Osteoblast (primary cell): ENCODE data around the gene ENTPD2. TPM values are rescaled to one million over a fixed set of nuclear protein-coding genes. Genes with fewer than 3 reads are reported as not detected.
A peak's percentile ranks its signal among the peaks of the same experiment; 100 is the strongest.

ENCODE experiments used
- DNase-seq: peaks from one replicate; pipeline ENCODE4 v3.0.0; 2011; ENCODE audit warnings: low spot score, mixed read lengths; ENCODE audit not compliant: insufficient read length; ENCODE audit errors: missing footprints
- H2AFZ ChIP-seq: 2 replicates; pipeline ENCODE4 v1.6.0; 2011; ENCODE audit warnings: mild to moderate bottlenecking, low read length
- H3K27ac ChIP-seq: 2 replicates; pipeline ENCODE4 v1.5.1; 2011; ENCODE audit warnings: mild to moderate bottlenecking, low read depth, low read length, moderate library complexity
- H3K27me3 ChIP-seq: 2 replicates; pipeline ENCODE4 v1.6.0; 2012; ENCODE audit warnings: mild to moderate bottlenecking, control low read depth, inconsistent platforms, low read length, moderate library complexity; ENCODE audit not compliant: insufficient read depth
- H3K36me3 ChIP-seq: 2 replicates; pipeline ENCODE4 v1.5.1; 2011; ENCODE audit warnings: mild to moderate bottlenecking, low read length, control low read depth, moderate library complexity; ENCODE audit not compliant: insufficient read depth
- H3K4me1 ChIP-seq: 2 replicates; pipeline ENCODE4 v1.5.1; 2011; ENCODE audit warnings: mild to moderate bottlenecking, low read length, control low read depth, moderate library complexity; ENCODE audit not compliant: insufficient read depth
- H3K4me2 ChIP-seq: 2 replicates; pipeline ENCODE4 v1.6.0; 2011; ENCODE audit warnings: mild to moderate bottlenecking, low read length; ENCODE audit not compliant: insufficient read depth
- H3K4me3 ChIP-seq: fragments of 200-600 bp; sonication (generic); 3 replicates; pipeline ENCODE4 v1.5.1; 2012; ENCODE audit warnings: mild to moderate bottlenecking, low read length, inconsistent platforms; ENCODE audit not compliant: insufficient read depth
- H3K79me2 ChIP-seq: 2 replicates; pipeline ENCODE4 v1.6.0; 2012; ENCODE audit warnings: mild to moderate bottlenecking, low read length, control low read depth, inconsistent platforms; ENCODE audit not compliant: insufficient read depth
- H3K9me3 ChIP-seq: 2 replicates; pipeline ENCODE4 v1.5.1; 2011; ENCODE audit warnings: low read depth, low read length, control low read depth
- H4K20me1 ChIP-seq: 2 replicates; pipeline ENCODE4 v1.6.0; 2012; ENCODE audit warnings: mild to moderate bottlenecking, low read length, control low read depth; ENCODE audit not compliant: insufficient read depth
- CTCF ChIP-seq: IDR thresholded peaks from 2 replicates; pipeline ENCODE4 v1.5.1; 2011; ENCODE audit warnings: mild to moderate bottlenecking, low read depth, low read length, moderate library complexity; ENCODE audit errors: extremely low read depth
- total RNA-seq: library from RNA; depleted of rRNA; stranded (reverse); fragments of >200 nt; gene quantifications from 2 replicates; pipeline ENCODE4 v1.2.3, GENCODE V29; 2012

ENTPD2 gene
- total RNA-seq, 1 donor: not detected

DNA sequence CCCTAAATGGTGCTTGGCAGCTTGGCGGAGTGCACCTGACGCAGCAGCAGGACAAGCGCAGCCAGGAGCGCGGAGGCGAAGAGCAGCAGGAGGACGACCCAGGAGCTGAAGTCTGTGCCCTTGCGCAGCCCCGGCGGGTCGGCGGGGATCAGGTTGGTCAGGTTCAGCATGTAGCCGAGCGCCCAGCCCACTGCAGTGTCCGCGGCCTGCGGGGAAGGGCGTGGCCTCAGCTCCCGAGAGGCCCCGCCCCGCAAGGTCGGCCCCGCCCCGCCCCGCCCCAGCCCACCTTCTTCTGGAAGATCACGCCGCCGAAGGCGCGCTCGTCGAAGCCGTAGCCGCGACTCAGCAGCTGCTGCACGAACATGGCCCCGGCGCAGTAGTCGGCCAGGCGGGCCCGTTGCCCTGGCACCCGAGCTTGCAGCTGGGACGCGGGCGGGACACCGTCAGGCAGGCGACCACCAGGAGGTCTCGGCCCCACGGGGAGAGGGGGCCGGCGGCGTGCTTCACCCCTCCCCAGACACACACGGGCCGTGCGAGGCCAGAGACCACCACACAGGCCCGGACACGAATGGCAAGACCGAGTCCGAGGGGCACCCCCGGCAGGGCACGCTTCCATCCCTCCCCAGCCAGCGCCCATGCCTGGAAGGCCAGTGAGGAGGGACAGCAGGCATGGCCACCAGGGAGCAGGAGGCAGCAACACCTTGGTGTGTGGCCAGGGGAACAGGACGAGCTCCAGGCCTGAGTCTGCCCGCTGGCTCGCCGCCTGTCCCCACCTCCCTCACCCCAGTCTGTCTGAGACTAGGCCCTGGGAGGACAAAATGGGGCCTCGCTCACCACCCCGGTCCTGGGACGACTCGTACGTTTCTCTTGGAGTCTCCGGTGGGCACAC lies 5.0 kb downstream of the ENTPD2 start:
- Histone ChIP-seq H4K20me1 (peaks cover 27% of the 10 kb centered on the region), H3K4me2 (no peak overlapping the region), H2AFZ (no peak overlapping the region), H3K9me3 (no peaks in the 10 kb centered on the region), H3K4me3 (no peak overlapping the region), H3K79me2 (peaks cover 14% of the 10 kb centered on the region), H3K4me1 (peaks cover 15% of the 10 kb centered on the region), H3K27ac (no peak overlapping the region), H3K27me3 (peaks cover 51% of the 10 kb centered on the region), H3K36me3 (no peaks in the 10 kb centered on the region)
- TF ChIP-seq CTCF: no peak
- no peak for DNase-seq

- Histone ChIP-seq H2AFZ (peak within 1 kb of the TSS; percentile 89), H3K79me2 (peaks cover 30% of the 10 kb centered on the region), H3K4me3 (peak within 1 kb of the TSS; percentile 83), H3K36me3 (no peaks in the 10 kb centered on the region), H3K4me1 (peaks cover 15% of the 10 kb centered on the region), H4K20me1 (peaks cover 36% of the 10 kb centered on the region), H3K27ac (no peak within 1 kb of the TSS), H3K4me2 (peak within 1 kb of the TSS; percentile 93), H3K9me3 (no peaks in the 10 kb centered on the region), H3K27me3 (peaks cover 31% of the 10 kb centered on the region)
- peak; percentile 100 for DNase-seq
- peak; percentile 75 for TF ChIP-seq CTCF
These were observed 7.6 kb downstream of the ENTPD2 start, which contains the start of gene NPDC1 for GRCh38 chr9:137046088-137046787. Gene NPDC1 (minus strand): TSS chr9:137046177. CDS start chr9:137045989, 188 bp downstream.

GRCh38 chr9:137045294-137046087 lies 8.4 kb downstream of the ENTPD2 start:
- peak; percentile 98 for DNase-seq

More at GRCh38 chr9:137045294-137046087, 8.4 kb downstream of the ENTPD2 start:
- Histone ChIP-seq H3K27ac (no peak overlapping the region), H3K36me3 (no peaks in the 10 kb centered on the region), H3K27me3 (peaks cover 31% of the 10 kb centered on the region), H4K20me1 (peaks cover 36% of the 10 kb centered on the region), H3K4me1 (peaks cover 15% of the 10 kb centered on the region), H3K9me3 (no peaks in the 10 kb centered on the region), H3K4me2 (peak overlapping the region; percentile 93), H3K4me3 (peak overlapping the region; percentile 83), H2AFZ (peak overlapping the region; percentile 89), H3K79me2 (peaks cover 30% of the 10 kb centered on the region)
- no peak for TF ChIP-seq CTCF
